HG03103 (cell line): ENCODE results near the gene PTGES.

Source experiments
- ATAC-seq: cut with Tn5 transposase; IDR thresholded peaks from one replicate; pipeline ENCODE4 v1.9.1; 2021; ENCODE audit warnings: low read depth; ENCODE audit not compliant: unreplicated experiment

The PTGES gene

DNA sequence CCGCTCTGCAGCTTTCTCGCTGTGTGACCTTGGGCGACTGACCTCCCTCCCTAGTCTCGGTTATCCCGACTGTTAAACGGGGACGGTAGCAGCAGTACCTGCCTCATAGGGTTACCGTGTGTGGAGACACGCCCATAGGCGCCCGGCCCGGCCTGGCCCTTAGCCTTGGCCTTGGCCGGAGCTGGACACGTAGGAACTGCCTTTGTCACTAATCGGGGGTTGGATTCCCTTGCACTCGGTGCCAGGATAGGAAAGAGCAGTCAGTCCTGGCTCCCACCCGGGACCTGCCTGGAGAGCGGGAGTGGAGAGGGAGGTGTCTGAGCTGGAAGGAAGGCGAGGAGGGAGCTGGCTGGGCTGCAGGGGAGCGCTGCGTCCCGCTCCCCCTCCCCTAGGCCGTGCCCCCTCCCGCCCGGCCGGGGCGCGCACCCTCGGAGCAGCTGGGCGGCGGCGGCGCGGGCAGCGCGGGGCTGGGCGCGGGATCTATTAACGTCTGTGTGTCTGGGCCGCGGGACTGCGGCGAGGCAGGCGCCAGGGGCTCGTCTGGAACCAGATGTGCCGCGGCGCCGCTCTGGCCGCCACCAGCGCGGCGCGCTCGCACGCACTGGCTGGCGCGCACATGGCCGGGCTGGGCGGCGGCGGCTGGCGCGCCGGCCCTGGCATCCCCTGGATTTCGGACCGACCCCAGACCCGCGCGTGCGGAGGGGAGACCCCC, 55.7 kb downstream of the PTGES start:
- no peak for ATAC-seq

DNA sequence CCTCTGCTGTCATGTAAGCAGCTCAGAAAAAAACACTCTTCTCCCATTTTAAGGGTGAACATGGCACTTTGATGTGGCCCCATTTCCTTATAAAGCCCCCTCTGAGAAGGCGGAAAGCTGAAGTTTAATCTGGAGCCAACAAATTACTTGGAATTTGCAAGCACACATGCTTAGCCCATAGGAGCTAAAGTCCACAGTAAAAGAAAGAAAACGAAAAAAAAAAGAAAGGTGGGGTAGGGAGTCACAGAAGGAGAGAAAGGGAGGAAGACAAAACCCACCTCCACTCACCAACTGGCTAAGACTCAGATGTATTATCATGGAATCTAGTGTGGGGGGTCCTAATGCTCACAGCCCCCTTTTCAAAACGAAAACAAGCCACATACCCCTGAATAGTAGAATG, 57.0 kb downstream of the PTGES start:
- ATAC-seq: no peak

DNA sequence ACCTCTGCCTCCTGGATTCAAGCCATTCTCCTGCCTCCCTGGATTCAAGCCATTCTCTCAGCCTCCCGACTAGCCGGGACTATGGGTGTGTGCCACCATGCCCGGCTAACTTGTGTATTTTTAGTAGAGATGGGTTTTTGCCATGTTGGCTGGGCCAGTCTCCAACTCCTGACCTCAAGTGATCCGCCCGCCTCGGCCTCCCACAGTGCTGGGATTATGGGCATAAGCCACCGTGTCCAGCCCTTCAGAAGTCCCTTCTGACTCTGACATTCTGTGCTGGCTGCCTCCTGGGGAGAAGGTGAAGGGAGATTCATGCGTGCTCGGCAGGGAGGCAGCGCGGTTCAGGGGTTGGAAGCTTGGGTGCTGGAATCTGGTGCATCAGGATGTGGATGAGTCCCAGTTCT, 58.6 kb downstream of the PTGES start:
- no peak for ATAC-seq

DNA sequence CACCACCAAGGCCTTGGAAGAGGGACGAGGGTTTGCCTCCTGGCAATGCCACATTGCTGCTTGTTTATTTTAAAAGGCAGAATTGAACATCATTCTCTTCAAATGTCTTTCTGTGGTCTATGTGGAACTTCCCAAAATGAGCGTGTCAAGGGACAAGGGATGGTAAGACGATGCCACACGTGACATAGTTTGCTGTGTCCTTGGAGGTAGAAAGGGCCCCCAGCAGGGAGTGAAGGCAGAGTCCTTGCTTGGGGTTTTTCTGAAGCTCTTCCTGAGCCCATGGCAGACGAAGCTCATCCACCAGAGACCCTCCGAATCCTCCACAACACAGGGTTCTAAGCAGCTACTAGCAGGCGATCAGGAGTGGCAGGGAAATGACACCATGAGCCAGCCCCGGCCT, 59.1 kb downstream of the PTGES start:
- ATAC-seq: no peak

- no peak for ATAC-seq
Observed at GRCh38 chr9:129692534-129692933, 60.3 kb downstream of the PTGES start.
